ENCODE data around the gene NAA38. TPM values are rescaled to one million over a fixed set of nuclear protein-coding genes. Genes with fewer than 3 reads are reported as not detected.
"Not testable (repeated sequence)": the region's sequence is repeated elsewhere in the genome, so short reads cannot be mapped to it uniquely, and the experiment has no call there.

NAA38 gene
- total RNA-seq, 2 experiments from 2014 or later: 62.1 to 71.7 TPM

GRCh38 chr17:7867881-7868329 is 10.5 kb upstream of the NAA38 start:
- peak overlapping the region; percentile 80 for H3K4me3 Mint-ChIP-seq
- POLR2A ChIA-PET: interaction anchor here (0.8 to 2.7 kb wide), 3 partner anchors 11 to 25 kb away, joined by 3 to 15 read pairs (median 8); partner anchors contain the start of genes CYB5D1 and NAA38
- H3K4me1 Mint-ChIP-seq: peaks cover 33% of the 10 kb centered on the region
- peak overlapping the region; percentile 86 for H3K27ac Mint-ChIP-seq
- peaks cover 1% of the 10 kb centered on the region for H3K9me3 Mint-ChIP-seq
- ATAC-seq (ENCODE audit: low read depth) (peak; percentile 88), DNase-seq (no peak)
- H3K36me3 Mint-ChIP-seq: peaks cover 28% of the 10 kb centered on the region
- no peaks in the 10 kb centered on the region for H3K27me3 Mint-ChIP-seq

- H3K27ac Mint-ChIP-seq: no peak overlapping the region
Measured at GRCh38 chr17:7864995-7865650, 7.8 kb upstream of the NAA38 start.

GRCh38 chr17:7864384-7864783 is 7.0 kb upstream of the NAA38 start:
- not testable (repeated sequence) for H3K9me3 Mint-ChIP-seq; H3K27ac Mint-ChIP-seq; DNase-seq; H3K27me3 Mint-ChIP-seq; ATAC-seq (ENCODE audit: low read depth); H3K4me3 Mint-ChIP-seq
- POLR2A ChIA-PET: interaction anchor here (0.6 to 3.2 kb wide), 3 partner anchors 9 to 21 kb away, joined by 3 to 11 read pairs (median 4); no protein-coding TSS in a partner anchor
- Mint-ChIP-seq H3K4me1 (peaks cover 37% of the 10 kb centered on the region), H3K36me3 (peaks cover 31% of the 10 kb centered on the region)

More at GRCh38 chr17:7864995-7865650, 7.8 kb upstream of the NAA38 start:
- Mint-ChIP-seq H3K4me3 (no peak overlapping the region), H3K27me3 (no peaks in the 10 kb centered on the region), H3K36me3 (peaks cover 31% of the 10 kb centered on the region), H3K9me3 (peaks cover 1% of the 10 kb centered on the region), H3K4me1 (peaks cover 37% of the 10 kb centered on the region)
- no peak for DNase-seq
- POLR2A ChIA-PET: interaction anchor here (0.6 to 3.2 kb wide), 3 partner anchors 9 to 21 kb away, joined by 3 to 11 read pairs (median 4); no protein-coding TSS in a partner anchor
- ATAC-seq (ENCODE audit: low read depth): no peak

GRCh38 chr17:7862692-7863437 is 5.5 kb upstream of the NAA38 start:
- DNase-seq (no peak), ATAC-seq (ENCODE audit: low read depth) (no peak)
- POLR2A ChIA-PET: interaction anchor here (0.5 to 0.6 kb wide), 2 partner anchors 69 to 81 kb away, joined by 3 read pairs; partner anchors contain the start of genes CNTROB and TRAPPC1
- Mint-ChIP-seq H3K27me3 (no peaks in the 10 kb centered on the region), H3K27ac (no peak overlapping the region), H3K4me3 (no peak overlapping the region), H3K9me3 (peaks cover 1% of the 10 kb centered on the region), H3K4me1 (peaks cover 35% of the 10 kb centered on the region), H3K36me3 (peaks cover 28% of the 10 kb centered on the region)

GRCh38 chr17:7859028-7859427 is 1.7 kb upstream of the NAA38 start:
- peaks cover 26% of the 10 kb centered on the region for H3K4me1 Mint-ChIP-seq
- H3K4me3 Mint-ChIP-seq: no peak overlapping the region
- ATAC-seq (ENCODE audit: low read depth) (no peak), DNase-seq (no peak)
- POLR2A ChIA-PET: no interaction called here
- no peak overlapping the region for H3K27ac Mint-ChIP-seq
- H3K27me3 Mint-ChIP-seq: no peaks in the 10 kb centered on the region
- H3K36me3 Mint-ChIP-seq: peaks cover 7% of the 10 kb centered on the region
- no peaks in the 10 kb centered on the region for H3K9me3 Mint-ChIP-seq

- peaks cover 26% of the 10 kb centered on the region for H3K4me1 Mint-ChIP-seq
- no peaks in the 10 kb centered on the region for H3K27me3 Mint-ChIP-seq
- no peaks in the 10 kb centered on the region for H3K9me3 Mint-ChIP-seq
- H3K4me3 Mint-ChIP-seq: no peak overlapping the region
- POLR2A ChIA-PET: no interaction called here
- DNase-seq: peak; percentile 36
- no peak overlapping the region for H3K27ac Mint-ChIP-seq
- peaks cover 7% of the 10 kb centered on the region for H3K36me3 Mint-ChIP-seq
- ATAC-seq (ENCODE audit: low read depth): no peak
Measured at GRCh38 chr17:7858522-7858810, 1.1 kb upstream of the NAA38 start.

- Mint-ChIP-seq H3K4me1 (peaks cover 26% of the 10 kb centered on the region), H3K27ac (no peak within 1 kb of the TSS), H3K4me3 (no peak within 1 kb of the TSS), H3K27me3 (no peaks in the 10 kb centered on the region), H3K36me3 (peaks cover 7% of the 10 kb centered on the region), H3K9me3 (no peaks in the 10 kb centered on the region)
- DNase-seq (peak; percentile 85), ATAC-seq (ENCODE audit: low read depth) (peak; percentile 42)
- POLR2A ChIA-PET: interaction anchor here (0.6 to 1.7 kb wide), 13 partner anchors 11 to 315 kb away, joined by 3 to 21 read pairs (median 4); partner anchors contain the start of genes CNTROB, KDM6B and TRAPPC1
Measured at GRCh38 chr17:7857713-7858521, 558 bp upstream of the NAA38 start, which contains the start of gene CYB5D1. CYB5D1 (plus strand) TSS chr17:7858003; CDS start chr17:7858135, 132 bp downstream.

- Mint-ChIP-seq H3K4me1 (peaks cover 26% of the 10 kb centered on the region), H3K27me3 (no peaks in the 10 kb centered on the region), H3K4me3 (no peak overlapping the region), H3K27ac (no peak overlapping the region), H3K36me3 (no peaks in the 10 kb centered on the region), H3K9me3 (no peaks in the 10 kb centered on the region)
- DNase-seq (peak; percentile 45), ATAC-seq (ENCODE audit: low read depth) (no peak)
- POLR2A ChIA-PET: interaction anchor here (0.5 to 1.7 kb wide), 12 partner anchors 9 to 392 kb away, joined by 3 to 21 read pairs (median 6); partner anchors contain the start of genes AURKB, CNTROB, CTC1 and KDM6B
Measured at GRCh38 chr17:7856011-7856810, 1.1 kb downstream of the NAA38 start.

- Mint-ChIP-seq H3K9me3 (no peaks in the 10 kb centered on the region), H3K4me1 (peaks cover 29% of the 10 kb centered on the region), H3K27ac (no peak overlapping the region), H3K27me3 (no peaks in the 10 kb centered on the region), H3K4me3 (no peak overlapping the region), H3K36me3 (no peaks in the 10 kb centered on the region)
- ATAC-seq (ENCODE audit: low read depth): no peak
- no peak for DNase-seq
- POLR2A ChIA-PET: interaction anchor here (0.5 to 1.6 kb wide), 4 partner anchors 9 to 392 kb away, joined by 3 to 8 read pairs (median 4); partner anchors contain the start of gene CTC1
Measured at GRCh38 chr17:7855660-7856010, 1.7 kb downstream of the NAA38 start.

- Mint-ChIP-seq H3K4me3 (peak within 1 kb of the TSS; percentile 22), H3K27me3 (no peaks in the 10 kb centered on the region), H3K9me3 (no peaks in the 10 kb centered on the region), H3K27ac (peak within 1 kb of the TSS; percentile 30), H3K36me3 (no peaks in the 10 kb centered on the region), H3K4me1 (peaks cover 29% of the 10 kb centered on the region)
- ATAC-seq (ENCODE audit: low read depth) (no peak), DNase-seq (no peak)
- POLR2A ChIA-PET: interaction anchor here (0.6 kb wide), 2 partner anchors 10 to 308 kb away, joined by 4 to 8 read pairs; no protein-coding TSS in a partner anchor
Measured at GRCh38 chr17:7854851-7855659, 2.3 kb downstream of the NAA38 start, which contains the start of gene TMEM88. TMEM88 (plus strand) TSS chr17:7855066; CDS start chr17:7855075, 9 bp downstream.

GRCh38 chr17:7854078-7854777 is 3.1 kb downstream of the NAA38 start:
- Mint-ChIP-seq H3K4me3 (no peak overlapping the region), H3K36me3 (no peaks in the 10 kb centered on the region), H3K27ac (peak overlapping the region; percentile 30), H3K27me3 (no peaks in the 10 kb centered on the region), H3K4me1 (peaks cover 26% of the 10 kb centered on the region), H3K9me3 (no peaks in the 10 kb centered on the region)
- POLR2A ChIA-PET: no interaction called here
- no peak for DNase-seq
- no peak for ATAC-seq (ENCODE audit: low read depth)
